NCI-H226 (cell line): ENCODE data around the gene FLVCR2.
"Not testable (repeated sequence)": the region's sequence is repeated elsewhere in the genome, so short reads cannot be mapped to it uniquely, and the experiment has no call there.

Source experiments
- DNase-seq: peaks from one replicate; pipeline ENCODE4 v3.0.0-alpha.2; 2015

FLVCR2 gene

DNA sequence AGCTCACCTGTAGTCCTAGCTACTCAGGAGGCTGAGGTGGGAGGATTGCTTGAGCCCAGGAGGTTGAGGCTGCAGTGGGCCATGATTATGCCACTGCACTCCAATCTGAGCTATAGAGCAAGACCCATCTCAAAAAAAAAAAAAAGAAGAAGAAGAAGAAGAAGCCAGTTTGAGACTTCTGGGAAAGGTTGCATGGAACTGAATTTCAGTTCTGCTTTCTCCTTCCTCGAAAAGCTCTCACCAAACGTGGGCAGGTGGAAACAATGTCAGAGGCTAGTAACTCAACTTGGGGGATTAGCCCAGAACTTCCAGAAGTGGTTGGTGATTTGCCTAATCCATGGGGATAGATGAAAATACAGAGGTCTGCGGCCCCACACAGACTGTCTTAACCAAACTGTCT is 18.7 kb downstream of the FLVCR2 start:
- no peak for DNase-seq

DNA sequence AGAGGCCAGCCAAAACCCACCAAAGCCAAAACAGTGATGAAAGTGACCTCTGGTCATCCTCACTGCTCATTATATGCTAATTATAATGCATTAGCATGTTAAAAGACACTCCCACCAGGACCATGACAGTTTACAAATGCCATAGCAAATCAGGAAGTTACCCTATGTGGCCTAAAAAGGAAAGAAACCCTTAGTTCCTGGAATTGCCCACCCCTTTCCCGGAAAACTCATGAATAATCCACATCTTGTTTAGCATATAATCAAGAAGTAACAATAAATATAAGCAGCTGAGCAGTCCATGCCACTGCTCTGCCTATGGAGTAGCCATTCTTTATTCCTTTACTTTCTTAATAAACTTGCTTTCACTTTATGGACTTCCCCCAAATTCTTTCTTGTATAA is 21.7 kb downstream of the FLVCR2 start:
- DNase-seq: not testable (repeated sequence)

DNA sequence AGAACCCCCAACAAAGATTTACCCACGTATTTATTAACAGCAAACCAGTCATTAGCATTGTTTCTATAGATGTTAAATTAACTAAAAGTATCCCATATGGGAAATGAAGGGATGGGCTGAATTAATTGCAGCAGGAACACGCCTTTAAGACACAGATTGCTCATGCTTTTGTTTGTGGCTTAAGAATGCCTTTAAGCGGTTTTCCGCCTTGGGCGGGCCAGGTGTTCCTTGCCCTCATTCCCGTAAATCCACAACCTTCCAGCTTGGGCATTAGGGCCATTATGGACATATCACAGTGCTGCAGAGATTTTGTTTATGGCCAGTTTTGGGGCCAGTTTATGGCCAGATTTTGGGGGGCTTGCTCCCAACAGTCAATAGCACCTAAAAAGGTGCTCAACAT is 22.6 kb downstream of the FLVCR2 start:
- DNase-seq: not testable (repeated sequence)

DNA sequence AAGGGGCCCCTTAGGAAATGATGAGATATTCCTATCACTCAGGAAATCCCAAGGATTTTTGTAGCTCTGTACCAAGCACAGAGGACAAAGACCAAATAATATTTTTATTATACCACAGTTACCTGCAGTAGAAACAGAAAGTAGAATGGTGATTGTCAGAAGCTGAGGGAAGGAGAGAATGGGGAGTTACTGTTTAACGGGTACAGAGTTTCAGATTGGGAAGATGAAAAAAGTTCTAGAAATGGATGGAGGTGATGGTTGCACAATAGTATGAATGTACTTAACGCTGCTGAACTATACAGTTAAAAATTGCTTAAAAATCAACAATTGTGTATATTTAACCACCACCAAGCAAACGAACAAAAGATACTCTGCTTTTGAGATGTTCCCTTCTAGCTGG is 24.1 kb downstream of the FLVCR2 start:
- no peak for DNase-seq

DNA sequence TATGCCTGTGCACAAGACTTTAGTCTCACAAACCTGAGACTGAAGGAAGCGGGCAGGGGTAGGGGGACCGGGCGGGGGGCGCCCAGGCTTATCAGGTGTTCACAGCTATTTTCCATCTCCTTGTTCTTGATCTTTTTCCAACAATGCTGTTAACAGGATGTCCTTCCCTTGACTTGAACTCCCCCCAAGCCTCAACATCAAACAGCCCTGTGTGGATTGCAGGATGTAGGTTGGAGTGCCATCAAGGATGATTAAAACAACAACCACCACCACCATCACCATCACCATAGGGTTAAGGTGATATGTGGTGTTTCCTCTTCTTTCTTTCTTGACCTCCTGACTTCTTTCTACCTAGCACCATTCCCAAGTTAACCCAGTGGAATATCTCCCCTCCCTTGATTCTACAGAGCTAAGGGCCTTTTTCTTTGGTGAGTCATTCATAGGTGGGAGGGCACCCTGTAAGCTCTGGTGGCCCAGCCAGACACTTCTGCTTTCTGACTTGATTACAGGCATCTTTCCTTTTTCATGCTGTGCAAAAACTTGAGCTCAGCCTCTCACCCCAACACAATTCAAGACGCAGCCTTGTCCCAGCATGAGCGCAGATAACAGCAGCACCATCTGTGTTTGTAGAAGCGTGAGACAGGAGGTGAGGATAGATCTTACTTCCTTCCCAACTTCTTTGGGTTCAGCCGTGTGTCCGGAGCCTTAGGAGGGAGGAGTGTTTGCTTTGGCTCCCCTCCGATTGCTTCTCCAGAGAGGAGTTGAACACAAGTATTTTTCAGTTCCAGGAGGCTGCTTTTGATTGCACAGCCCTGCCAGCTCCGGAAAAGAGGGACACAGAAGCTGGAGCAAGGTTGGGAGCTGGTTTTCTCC is 26.8 kb downstream of the FLVCR2 start:
- DNase-seq: no peak

DNA sequence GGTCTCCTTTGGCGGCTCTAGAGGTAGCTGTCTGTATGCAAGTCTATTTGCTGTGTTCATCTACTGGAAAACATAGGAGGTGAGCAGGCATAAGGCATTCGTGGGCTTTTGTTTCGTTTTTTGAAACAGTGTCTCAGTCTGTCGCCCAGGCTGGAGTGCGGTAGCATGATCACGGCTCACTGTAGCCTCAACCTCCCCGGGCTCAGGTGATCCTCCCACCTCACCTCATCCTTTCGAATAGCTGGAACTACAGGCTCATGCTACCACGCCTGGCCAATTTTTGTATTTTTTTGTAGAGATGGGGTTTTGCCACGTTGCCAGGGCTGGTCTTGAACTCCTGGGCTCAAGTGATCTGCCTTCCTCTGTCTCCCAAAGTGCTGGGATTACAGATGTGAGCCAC is 27.5 kb downstream of the FLVCR2 start:
- no peak for DNase-seq

DNA sequence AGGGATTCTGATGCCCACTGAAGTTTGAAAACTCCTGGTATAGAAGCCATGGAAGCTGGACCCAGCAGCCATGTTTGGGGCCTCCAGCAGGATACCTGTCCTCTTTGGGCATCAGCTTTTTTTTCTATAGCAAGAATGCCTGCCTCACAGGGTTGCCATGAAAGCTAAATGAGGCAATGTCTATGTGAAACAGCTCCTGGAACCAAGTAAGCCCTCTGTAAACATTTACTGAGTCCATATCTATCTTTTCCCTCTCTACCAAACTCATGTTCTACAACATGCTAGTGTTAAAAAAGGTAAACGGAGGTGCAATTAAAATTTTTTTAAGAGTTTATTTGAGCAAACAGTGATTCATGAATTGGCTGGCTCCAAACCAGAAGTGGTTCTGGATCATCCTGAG is 28.6 kb downstream of the FLVCR2 start:
- DNase-seq: no peak

DNA sequence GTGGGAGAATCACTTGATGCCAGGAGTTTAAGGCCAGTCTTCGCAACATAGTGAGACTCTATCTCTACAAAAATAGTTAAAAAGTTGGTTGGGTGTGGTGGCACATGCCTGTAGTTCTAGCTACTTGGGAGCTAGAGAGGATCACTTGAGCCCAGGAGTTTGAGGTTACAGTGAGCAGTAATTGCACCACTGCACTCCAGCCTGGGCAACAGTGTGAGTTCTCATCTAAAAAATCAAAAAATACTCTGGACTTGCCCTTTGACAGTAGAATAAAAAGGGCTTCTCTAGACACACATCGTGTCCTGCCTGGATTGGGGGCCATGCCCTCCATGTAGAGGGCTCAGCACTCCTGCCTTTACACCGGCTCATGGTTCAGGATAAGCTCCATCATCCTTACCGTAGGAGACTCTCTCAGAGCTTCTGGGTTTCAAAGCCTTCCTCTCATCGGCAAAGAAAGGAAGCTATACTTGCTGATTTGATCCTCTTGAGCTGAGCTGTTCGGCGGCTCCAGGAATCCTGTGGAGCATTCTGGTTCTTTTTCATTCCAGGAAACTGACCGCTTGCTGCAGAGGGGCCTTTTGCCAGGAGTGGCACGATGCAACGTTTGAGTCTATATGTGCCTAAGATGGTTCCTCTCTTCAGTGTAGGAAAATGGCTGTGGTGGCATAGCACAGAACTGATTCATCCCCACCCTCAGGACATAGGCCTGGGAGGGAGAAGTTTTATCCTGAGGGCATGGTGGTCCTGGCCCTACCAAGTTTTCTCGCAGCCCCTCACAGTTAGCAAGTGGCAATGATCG is 29.6 kb downstream of the FLVCR2 start:
- DNase-seq: no peak

DNA sequence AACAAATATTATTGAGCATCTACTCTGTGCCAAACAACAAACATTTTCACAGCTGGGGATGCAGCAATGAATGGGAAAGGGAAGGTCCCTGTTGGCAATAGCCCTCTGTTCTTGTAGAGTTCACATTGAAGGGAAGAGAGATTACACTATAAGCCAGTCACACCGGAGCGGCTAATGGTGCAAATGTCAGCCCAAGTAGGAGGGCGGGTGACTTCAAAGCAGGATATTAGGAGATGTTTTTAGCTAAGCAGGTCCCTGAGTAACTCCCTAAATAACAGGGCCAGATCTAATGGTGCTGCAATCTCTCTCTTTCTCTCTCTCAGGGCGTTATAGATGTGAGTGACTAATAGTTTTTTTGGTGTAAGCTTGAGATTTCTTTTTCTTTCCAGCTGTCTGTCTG is 30.7 kb downstream of the FLVCR2 start:
- no peak for DNase-seq

DNA sequence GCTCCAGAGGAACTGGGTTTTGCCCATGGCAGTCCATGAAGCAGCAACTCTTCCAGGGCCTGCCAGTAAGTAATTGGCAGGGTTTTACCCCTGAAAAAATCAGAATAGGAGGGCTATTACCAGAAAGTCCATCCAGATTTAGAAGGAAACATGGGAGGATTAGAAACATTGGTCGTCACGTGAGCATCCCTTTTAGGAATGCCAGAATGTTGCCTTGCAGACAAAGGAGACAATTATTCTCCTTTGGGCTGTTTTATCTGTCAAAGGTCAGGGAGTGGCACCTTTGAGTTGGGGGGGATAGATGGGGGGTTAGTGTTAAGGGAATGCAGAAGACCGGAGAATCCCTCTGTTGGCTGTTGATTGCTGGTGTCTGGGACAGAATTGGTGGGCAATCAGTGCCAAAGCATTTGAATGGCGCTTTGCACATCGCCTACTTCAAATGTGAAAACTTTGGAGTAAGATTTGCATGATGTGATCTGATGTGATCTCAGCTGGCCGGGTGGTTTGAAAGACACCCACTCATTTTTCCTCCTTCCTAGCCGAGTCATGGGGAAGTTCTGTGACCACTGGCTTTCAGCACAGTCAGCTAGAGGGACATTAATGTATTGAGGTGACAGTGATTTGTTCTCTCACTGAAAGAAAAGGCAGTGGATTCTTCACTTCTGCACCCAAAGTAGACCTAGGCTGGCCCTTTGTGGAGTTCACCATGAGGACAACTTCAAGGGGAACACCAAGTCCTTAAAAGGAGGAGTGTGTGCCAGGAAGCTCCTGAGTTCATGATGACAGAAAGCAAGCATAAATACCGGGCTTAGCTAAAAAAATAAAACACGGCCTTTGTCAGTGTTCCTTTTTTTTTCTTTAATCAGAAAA is 31.4 kb downstream of the FLVCR2 start:
- DNase-seq: no peak

DNA sequence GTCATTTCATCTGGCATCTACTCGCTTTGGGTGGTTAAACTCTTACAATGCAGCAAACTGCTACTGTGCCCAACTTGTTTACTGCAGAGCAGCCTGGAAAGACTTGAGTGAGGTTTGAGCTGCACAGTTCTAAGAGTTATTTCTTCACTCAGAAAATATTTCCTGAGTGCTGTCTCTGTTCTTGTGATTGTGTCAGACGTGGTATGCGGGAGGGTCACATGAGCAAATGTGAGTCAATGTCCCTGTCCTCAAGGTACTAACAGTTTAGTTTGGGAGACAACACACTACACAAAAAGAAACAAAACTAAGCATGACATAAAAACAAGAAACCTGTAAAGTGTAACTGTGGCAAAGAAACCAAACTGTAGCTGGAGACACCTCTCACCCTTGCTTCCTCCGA is 32.4 kb downstream of the FLVCR2 start:
- no peak for DNase-seq

DNA sequence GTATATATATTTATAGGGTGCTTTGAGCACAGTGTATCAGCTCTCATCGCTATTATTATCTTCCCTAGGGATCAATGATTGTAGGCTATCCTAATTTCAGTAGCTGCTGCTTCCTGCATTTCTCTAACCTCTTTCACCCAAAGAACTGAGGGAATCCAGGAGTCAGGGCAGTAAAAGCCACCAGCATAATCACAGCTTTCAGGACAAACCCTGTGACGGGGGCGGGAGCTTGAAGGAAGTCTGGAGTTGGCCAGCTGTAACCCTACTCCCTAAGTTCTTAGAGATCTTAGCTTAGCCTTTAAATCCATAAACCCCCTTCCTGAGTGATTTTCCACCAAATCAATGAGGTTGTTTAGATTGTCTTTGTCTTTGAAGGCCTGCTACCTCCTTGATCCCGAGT is 33.7 kb downstream of the FLVCR2 start:
- no peak for DNase-seq

DNA sequence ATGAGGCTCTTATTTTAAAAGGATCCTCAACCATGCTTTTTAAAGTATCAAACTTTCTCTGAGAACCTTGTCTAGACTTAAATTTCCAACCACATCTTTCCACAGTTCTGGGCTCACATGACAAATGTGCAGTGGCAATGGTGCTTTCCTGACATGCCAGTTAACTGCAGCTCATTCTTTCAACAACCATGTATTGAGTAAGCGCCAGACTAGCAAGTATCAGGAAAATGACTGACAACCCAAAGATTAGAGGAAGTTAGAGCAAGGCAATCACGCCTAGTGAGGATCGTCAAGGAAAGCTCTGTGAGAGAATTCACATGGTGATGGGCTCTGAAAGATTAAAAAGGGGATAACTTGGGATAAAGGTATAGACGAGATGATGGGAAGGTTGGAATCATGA is 35.8 kb downstream of the FLVCR2 start:
- DNase-seq: no peak

DNA sequence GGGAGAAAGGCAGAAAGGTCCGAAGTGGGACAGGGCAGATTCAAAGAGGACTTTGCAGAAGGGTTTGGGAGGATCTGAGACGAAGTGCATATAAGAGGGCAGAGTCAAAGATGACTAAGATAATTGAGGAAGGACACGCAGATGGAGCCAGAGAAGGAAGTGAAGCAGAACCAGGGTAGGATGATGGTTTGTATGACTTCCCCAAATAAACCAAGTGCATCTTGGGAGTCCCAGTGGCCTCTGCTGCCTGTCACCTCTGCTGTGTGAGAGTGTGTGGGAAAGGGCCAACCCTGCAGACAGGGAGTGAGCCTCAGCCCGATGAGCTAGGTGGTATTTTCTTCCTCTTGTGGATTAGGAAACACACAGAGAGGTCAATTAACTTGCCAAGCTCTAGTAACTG is 36.8 kb downstream of the FLVCR2 start:
- no peak for DNase-seq

DNA sequence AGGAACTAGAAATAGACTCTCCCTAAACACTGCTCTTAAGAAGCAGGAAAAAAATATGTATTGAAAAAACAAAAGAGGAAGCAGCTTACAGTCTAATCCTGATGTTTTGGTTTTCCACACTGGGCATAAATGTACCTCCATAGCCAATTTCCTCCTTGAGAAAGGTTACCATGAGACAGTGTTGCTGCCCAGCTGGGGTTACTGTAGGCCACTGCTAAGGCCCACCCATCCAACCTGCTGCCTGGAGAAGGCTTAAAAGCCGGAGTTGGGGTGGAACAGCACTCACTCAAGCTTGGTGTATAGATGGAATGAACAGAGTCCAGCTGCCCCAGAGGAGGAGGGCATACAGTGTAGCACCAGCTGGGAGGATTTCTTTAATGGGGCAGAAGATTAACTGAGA is 41.1 kb downstream of the FLVCR2 start:
- no peak for DNase-seq

DNA sequence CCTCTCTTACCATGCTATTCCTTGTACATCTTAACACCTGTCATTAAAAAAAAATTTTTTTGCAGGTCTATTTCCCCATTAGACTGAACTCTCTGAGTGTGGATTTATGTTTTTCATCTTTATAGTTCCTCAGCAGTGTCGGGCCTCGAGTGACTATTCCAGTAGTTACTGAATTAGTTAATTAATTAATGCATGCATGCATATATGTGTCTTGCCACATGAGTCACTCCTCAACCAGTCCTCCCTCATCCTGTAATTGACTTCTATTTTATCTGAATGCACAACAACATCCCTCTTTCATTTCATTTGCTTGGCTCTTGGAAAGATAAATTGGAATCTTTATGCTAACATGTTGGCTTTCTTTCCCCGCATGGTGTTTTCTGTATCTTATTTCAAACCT is 46.6 kb downstream of the FLVCR2 start:
- no peak for DNase-seq

DNA sequence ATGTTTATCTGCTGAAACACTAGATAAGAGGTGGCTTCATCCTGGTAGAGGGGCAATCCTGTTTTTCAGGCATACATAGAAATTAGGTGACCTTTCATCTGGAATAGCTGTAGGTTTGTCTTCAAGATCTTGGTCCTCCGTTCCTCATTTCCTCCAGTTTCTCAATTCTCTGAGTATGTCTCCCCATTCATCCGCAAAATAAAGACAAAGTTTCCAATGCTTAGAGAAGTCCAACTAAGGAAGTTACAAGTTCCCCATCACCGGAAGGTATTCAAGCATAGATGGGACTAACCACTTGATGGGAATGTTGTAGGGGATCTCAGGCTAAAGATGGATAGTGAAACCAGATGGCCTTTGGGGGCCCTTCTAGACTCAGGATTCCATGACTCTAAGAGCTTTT is 48.0 kb downstream of the FLVCR2 start:
- no peak for DNase-seq

DNA sequence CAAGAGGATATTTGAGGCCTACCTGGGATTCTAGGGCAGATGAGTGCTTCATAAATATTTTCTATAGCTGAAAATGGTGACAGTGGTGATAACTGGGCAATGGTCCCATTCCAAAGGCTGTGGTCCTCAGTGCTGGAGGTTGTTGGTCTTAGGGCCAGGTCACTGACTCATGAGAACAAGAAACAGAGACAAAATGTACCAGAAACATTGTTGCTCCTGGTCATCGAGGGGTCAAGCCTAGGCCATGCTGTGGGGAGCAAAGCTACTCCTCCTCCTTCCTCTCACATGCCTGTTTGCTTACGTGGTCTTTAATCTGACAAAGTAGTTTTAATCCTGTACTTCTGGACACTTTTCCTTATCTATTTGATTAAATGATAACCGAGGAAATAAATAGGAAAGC is 48.4 kb downstream of the FLVCR2 start:
- no peak for DNase-seq

DNA sequence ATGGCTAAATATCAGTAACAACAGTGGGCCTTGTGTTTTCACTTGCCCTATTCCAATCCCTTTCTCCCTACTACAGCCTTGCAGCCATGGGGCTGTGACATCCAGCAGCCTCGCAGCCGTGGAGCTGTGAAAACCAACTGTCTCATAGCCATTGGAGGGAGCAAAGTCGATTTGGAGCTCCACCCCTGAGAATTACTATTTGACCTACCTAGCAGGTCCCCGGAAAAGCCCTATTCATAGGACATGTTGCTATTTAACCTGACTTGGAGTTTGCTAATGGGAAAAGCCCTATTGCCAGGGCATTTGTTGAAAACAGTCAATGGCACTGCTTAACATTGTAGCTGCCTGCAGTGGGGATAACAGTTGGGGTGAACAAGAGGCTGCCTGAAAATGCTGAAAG is 49.0 kb downstream of the FLVCR2 start:
- DNase-seq: no peak

DNA sequence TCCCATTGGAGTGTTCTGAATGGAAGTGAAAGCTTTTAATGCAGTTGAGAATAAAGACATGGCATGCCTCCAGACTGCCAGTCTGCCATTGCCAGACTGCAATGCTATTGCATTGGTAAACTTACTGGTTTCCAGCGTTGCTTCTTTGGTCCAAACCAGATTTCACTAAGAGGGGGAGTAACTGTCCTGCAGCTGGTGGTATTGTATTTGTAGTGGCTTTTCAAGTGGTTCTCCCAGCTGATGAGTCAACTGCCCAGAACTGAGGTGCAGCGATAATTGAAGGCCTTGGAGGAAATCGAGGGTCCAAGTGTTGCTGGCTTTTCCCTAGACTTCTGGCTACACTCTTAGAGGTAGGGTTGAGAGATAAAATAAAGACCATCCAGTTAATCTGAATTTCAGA is 50.4 kb downstream of the FLVCR2 start:
- no peak for DNase-seq

DNA sequence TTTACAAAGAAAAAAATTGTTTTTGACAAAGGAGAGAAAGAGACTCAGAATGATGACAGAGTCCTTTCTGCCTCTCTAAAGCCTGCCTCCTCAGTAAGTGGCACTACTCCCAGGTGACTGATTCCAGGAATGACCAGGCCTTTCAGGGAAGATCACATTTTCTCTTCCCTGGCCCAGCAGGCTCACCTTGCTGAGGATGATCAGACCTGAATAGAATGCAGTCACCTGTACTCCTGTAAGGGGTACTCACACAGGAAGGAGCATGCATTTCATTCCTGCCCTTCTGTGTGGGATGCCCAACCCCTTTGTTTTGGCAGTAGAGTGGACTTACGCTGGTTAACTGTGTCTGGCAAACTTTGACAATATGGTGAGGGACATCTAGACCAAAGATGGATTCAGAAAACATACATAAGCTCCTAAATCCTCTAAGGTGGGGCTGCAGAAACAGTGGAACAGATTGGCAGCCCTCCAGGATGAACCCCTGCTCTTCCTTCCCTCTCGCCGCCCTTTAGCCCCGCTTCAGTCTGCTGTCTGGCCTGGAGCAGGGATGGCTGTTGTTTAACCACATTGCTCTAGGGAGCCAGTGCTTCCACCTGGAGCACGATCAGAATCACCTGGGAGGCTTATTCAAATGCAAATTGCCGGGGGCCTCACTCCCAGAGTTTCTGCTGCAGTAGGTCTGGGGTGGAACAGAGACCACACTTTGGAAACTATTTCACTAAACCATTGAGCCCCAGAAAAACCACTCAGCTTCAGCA is 52.5 kb downstream of the FLVCR2 start:
- no peak for DNase-seq

DNA sequence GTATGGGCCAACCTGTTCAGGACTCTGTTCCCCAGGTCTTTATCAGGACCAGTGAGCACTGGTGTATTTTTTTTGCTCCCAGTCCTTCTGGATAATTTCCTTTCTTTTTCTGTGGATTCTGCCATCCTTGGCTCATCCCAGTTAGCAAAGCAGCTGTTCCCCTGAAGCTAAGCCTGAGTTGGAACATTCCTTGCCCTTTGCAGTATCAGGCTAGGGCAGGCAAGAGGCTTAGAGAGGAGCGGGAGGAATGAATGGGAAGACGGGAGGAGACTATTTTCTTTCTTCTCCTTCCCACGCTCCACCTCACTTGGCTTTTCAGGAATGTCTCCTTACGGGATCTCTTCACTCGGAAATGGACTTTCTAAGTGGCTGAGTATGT is 53.0 kb downstream of the FLVCR2 start:
- DNase-seq: no peak

DNA sequence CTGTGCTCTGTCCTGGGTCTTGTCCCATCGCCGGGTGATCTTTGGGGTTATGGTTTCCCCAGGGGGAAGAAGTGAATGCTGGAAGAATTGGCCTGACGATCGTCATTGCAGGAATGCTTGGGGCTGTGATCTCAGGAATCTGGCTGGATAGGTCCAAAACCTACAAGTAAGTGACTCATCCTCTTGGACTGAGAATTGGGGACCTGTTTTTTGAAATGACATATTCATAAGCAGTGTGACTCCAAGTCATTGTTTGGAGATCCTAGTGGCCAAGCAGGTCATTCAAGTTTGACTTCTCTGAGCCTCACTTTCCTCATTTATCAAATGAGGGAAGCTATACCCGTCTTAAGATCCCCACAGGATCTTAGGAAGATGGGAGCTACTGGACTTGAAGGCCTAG is 56.4 kb downstream of the FLVCR2 start:
- DNase-seq: no peak
